GM18502 (cell line): ENCODE results near the gene TBATA.

ENCODE experiments used
- ATAC-seq: cut with Tn5 transposase; IDR thresholded peaks from one replicate; pipeline ENCODE4 v1.9.1; 2021; ENCODE audit warnings: mild to moderate bottlenecking; ENCODE audit not compliant: unreplicated experiment, poor library complexity

TBATA gene

GRCh38 chr10:70809726-70810125, 24.5 kb upstream of the TBATA start:
- no peak for ATAC-seq

- ATAC-seq: no peak
Measured at GRCh38 chr10:70809011-70809611, 23.9 kb upstream of the TBATA start.

DNA sequence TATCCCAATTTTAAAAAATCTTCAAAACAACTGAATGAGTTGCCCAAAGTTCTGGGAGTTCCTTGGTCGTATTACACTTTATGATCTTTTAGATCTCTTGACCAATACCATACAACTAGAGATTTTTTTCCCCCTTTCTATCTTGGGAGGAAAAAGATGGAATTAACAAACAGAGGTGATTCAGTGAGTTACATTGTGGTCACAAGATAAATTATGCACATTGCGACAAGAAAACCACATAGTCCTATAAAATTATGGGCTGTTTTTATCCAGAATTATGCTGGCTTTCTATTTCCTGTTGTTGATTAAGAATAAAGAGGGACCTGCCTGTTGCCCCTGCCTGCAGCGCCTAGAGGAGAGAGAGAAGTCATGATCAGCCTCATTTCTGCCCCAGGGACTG, 22.4 kb upstream of the TBATA start:
- no peak for ATAC-seq

DNA sequence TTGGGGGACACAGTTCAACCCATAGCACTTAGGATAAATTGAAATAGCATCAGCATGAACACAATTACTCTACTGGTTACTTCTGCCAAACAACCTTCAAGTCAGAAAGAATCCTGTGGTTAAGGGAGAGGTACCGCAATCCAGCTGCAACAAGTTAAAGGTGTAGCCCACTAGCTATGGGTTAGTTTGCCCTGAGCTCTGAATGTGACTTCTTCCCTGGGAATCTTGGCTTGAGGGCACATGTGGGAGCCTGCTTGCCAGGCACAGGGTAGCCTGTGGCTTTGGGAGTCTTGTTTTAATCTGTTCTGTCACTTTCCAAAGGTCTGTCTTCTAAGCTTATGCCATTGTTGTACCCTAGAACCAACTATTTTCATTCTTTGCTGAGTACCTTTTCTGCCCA, 21.7 kb upstream of the TBATA start:
- ATAC-seq: no peak

DNA sequence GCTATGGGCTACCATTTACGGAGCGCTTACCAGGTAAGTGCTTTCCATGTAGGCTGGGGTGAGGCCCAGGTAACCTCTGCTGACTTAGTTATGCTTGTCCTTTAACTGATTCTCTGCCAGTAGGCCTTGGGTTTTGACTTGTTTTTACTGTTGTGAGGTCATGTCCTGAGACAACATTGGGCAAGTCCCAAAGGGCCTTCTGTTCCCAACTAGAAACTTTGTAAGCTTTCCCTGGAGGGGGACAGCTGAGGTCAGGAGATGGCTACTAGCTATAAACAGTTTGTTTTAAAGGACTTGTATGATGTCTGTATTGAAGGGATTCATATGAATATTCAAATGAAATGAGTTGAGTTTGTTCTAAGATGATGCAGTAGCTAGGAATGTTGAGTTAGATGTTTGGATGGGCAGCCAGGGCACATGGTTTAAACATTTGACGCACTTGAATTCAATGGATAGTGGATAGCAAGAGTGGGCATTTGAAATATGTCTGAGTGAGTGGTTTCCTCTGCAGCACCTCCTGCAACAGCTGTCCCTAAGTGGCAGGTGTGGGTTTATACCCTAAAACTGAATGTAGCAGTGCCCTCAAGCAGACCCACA, 20.5 kb upstream of the TBATA start:
- ATAC-seq: no peak

- no peak for ATAC-seq
Measured at GRCh38 chr10:70804421-70804808, 19.2 kb upstream of the TBATA start.

GRCh38 chr10:70803775-70804420, 18.7 kb upstream of the TBATA start:
- no peak for ATAC-seq

GRCh38 chr10:70801854-70802253, 16.7 kb upstream of the TBATA start:
- ATAC-seq: no peak

- no peak for ATAC-seq
Measured at GRCh38 chr10:70799124-70799523, 13.9 kb upstream of the TBATA start.

- ATAC-seq: no peak
Measured at GRCh38 chr10:70797840-70798239, 12.7 kb upstream of the TBATA start.

- ATAC-seq: no peak
Measured at GRCh38 chr10:70795613-70796012, 10.4 kb upstream of the TBATA start.

- no peak for ATAC-seq
Measured at GRCh38 chr10:70791386-70792039, 6.3 kb upstream of the TBATA start.

- no peak for ATAC-seq
Measured at GRCh38 chr10:70786799-70787415, 1.7 kb upstream of the TBATA start.

DNA sequence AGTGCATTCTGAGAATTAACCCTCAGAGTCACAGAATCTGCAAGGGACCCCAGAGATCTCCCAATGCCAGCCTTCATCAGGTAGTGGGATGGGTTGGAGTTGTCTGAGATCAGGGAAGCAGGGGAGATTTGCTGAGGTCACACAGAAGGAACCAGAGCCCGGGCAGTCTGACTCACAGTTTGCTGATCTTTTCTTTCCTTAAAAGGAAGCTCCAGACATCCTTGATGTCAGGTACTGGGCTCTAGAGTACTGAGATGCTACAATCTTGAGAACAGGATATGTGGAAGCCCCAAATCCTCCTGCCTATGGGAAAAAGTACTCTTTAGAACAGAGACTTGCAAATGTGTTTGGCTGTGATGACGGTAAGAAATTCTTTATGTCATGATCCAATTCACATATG, 706 bp downstream of the TBATA start:
- no peak for ATAC-seq

GRCh38 chr10:70784016-70784415, 1.2 kb downstream of the TBATA start:
- ATAC-seq: no peak

GRCh38 chr10:70782746-70783680, 2.2 kb downstream of the TBATA start:
- ATAC-seq: no peak

- no peak for ATAC-seq
Measured at GRCh38 chr10:70782086-70782745, 3.0 kb downstream of the TBATA start.

- no peak for ATAC-seq
Measured at GRCh38 chr10:70781461-70782051, 3.6 kb downstream of the TBATA start.

DNA sequence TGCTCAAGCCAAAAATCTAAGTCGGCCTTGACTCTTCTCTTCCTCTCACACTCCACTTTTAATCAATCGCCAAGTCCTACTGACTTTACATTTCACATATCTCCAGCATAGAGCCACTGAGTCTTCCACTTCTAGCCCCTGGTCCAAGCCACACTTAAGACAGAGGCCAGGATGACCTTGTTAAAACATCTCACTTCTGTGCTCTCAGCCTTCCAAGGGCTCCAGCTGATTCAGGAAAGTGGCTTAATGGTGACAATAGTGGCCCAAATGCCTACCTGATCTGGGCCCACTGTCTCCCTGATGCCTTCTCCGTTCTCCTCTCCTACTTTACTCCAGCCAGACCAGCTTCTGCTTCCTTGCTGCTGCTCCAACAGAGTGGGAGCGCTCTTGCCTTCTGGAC, 4.4 kb downstream of the TBATA start:
- ATAC-seq: no peak
